CD14-positive monocyte (primary cell): ENCODE measurements around the gene CTNNA3. TPM values are rescaled to one million over a fixed set of nuclear protein-coding genes. Genes with fewer than 3 reads are reported as not detected.

Source experiments
- DNase-seq, 3 donors: peaks; one replicate each; pipeline ENCODE4 v3.0.0-alpha.2; 2011 to 2022
- H2AFZ ChIP-seq: 2 replicates; pipeline ENCODE4 v1.6.0; 2012; ENCODE audit warnings: mild to moderate bottlenecking, low read depth, low read length, inconsistent platforms; ENCODE audit not compliant: insufficient read depth, poor library complexity, severe bottlenecking
- H3K27ac ChIP-seq, 2 donors: 1 replicate in 1 of 2; 2 replicates in 1 of 2; pipeline ENCODE4 v1.5.1; 2012 to 2013; ENCODE audit warnings: low read length in 2 of 2, control low read depth in 1 of 2, inconsistent platforms in 1 of 2, low read depth in 1 of 2, mild to moderate bottlenecking in 1 of 2
- H3K27me3 ChIP-seq, 2 donors: one replicate each; pipeline versions ENCODE4 v1.6.0 to v1.6.1; 2011 to 2013; ENCODE audit warnings: low read length in 2 of 2; ENCODE audit not compliant: control insufficient read depth in 2 of 2, insufficient read depth in 2 of 2
- H3K36me3 ChIP-seq, 2 donors: replicated peaks in 1 of 2; 1 replicate in 1 of 2; 2 replicates in 1 of 2; pipeline versions ENCODE4 v1.5.1 to v1.6.1; 2012 to 2013; ENCODE audit warnings: low read length in 2 of 2, control low read depth in 1 of 2, inconsistent platforms in 1 of 2, mild to moderate bottlenecking in 1 of 2; ENCODE audit not compliant: insufficient read depth in 2 of 2, control insufficient read depth in 1 of 2
- H3K4me1 ChIP-seq, 2 donors: 1 replicate in 1 of 2; 2 replicates in 1 of 2; pipeline versions ENCODE4 v1.5.1 to v1.6.1; 2012 to 2013; ENCODE audit warnings: low read length in 2 of 2, control low read depth in 1 of 2, inconsistent platforms in 1 of 2, mild to moderate bottlenecking in 1 of 2, moderate library complexity in 1 of 2; ENCODE audit not compliant: insufficient read depth in 2 of 2, control insufficient read depth in 1 of 2
- H3K4me2 ChIP-seq: replicated peaks from 2 replicates; pipeline ENCODE3; 2012; ENCODE audit warnings: low read length, moderate library complexity, mild to moderate bottlenecking; ENCODE audit not compliant: poor library complexity, severe bottlenecking; ENCODE audit errors: extremely low read depth
- H3K4me3 ChIP-seq, 3 experiments: fragments of 200-600 bp in 1 of 3; sonication (generic) in 1 of 3; replicated peaks in 1 of 3; 1 replicate in 2 of 3; 2 replicates in 1 of 3; pipeline ENCODE4 v1.5.1; 2011 to 2013; ENCODE audit warnings: low read length in 3 of 3, mild to moderate bottlenecking in 3 of 3, control low read depth in 2 of 3, low read depth in 2 of 3, inconsistent platforms in 1 of 3, moderate library complexity in 1 of 3
- H3K79me2 ChIP-seq: 2 replicates; pipeline ENCODE4 v1.6.0; 2012; ENCODE audit warnings: mild to moderate bottlenecking, control low read depth, inconsistent platforms, low read length, moderate library complexity; ENCODE audit not compliant: insufficient read depth
- H3K9ac ChIP-seq: 2 replicates; pipeline ENCODE4 v1.6.0; 2017; ENCODE audit warnings: low read length, mild to moderate bottlenecking; ENCODE audit not compliant: insufficient read depth, poor library complexity, severe bottlenecking
- H3K9me3 ChIP-seq, 2 donors: replicated peaks in 1 of 2; 1 replicate in 1 of 2; 2 replicates in 1 of 2; pipeline versions ENCODE4 v1.5.1 to v1.6.1; 2012 to 2013; ENCODE audit warnings: low read length in 2 of 2, control low read depth in 1 of 2; ENCODE audit not compliant: control insufficient read depth in 1 of 2, insufficient read depth in 1 of 2
- H4K20me1 ChIP-seq: 2 replicates; pipeline ENCODE4 v1.6.0; 2012; ENCODE audit warnings: mild to moderate bottlenecking, low read length, control low read depth, moderate library complexity; ENCODE audit not compliant: insufficient read depth
- H3K27ac Mint-ChIP-seq, 7 donors: one replicate each; pipeline ENCODE4 v1.8.0; 2020; ENCODE audit warnings: mild to moderate bottlenecking in 7 of 7, mixed read lengths in 7 of 7, moderate library complexity in 6 of 7, inconsistent platforms in 2 of 7
- H3K27me3 Mint-ChIP-seq, 3 donors: one replicate each; pipeline ENCODE4 v1.8.0; 2021 to 2022; ENCODE audit warnings: low read depth in 3 of 3, mild to moderate bottlenecking in 3 of 3, mixed read lengths in 3 of 3, moderate library complexity in 3 of 3, inconsistent platforms in 1 of 3
- H3K36me3 Mint-ChIP-seq, 2 donors: one replicate each; pipeline ENCODE4 v1.8.0; 2020; ENCODE audit warnings: mixed read lengths in 2 of 2, inconsistent platforms in 1 of 2, mild to moderate bottlenecking in 1 of 2
- H3K4me1 Mint-ChIP-seq: one replicate; pipeline ENCODE4 v1.8.0; 2020; ENCODE audit warnings: mild to moderate bottlenecking, mixed read lengths
- H3K4me3 Mint-ChIP-seq, 2 donors: one replicate each; pipeline ENCODE4 v1.8.0; 2020; ENCODE audit warnings: mild to moderate bottlenecking in 2 of 2, mixed read lengths in 2 of 2, moderate library complexity in 1 of 2
- H3K9me3 Mint-ChIP-seq, 7 donors: one replicate each; pipeline ENCODE4 v1.8.0; 2020 to 2022; ENCODE audit warnings: mixed read lengths in 7 of 7, mild to moderate bottlenecking in 6 of 7, moderate library complexity in 6 of 7, inconsistent platforms in 2 of 7
- CTCF ChIP-seq: fragments of 200-600 bp; IDR thresholded peaks from one replicate; pipeline ENCODE4 v1.8.0; 2022; ENCODE audit warnings: antibody characterized with exemption, mild to moderate bottlenecking
- WGBS: methylation state at CpG from one replicate; pipeline ENCODE4 v1.1.5; 2013; ENCODE audit warnings: missing lambda C conversion rate; ENCODE audit not compliant: insufficient coverage; 5-methylcytosine and 5-hydroxymethylcytosine counted together
- intact Hi-C, 2 donors: fragments of 100-400 bp; cut with micrococcal nuclease; formaldehyde crosslinking; loops; one replicate each; pipeline versions ENCODE4 v1.15.0 to v1.15.1; 2023
- polyA plus RNA-seq, 3 donors: library from polyadenylated mRNA; depleted of rRNA in 1 of 3; unstranded in 2 of 3; stranded (reverse) in 1 of 3; fragments of 300-500 nt in 2 of 3; fragments of >200 nt in 1 of 3; fragmentation: Illumina TruSeq in 2 of 3; gene quantifications; 1 replicate in 2 of 3; 2 replicates in 1 of 3; pipeline ENCODE4 v1.2.3, GENCODE V29; 2012 to 2021

Gene CTNNA3
- polyA plus RNA-seq, 3 donors = not detected

GRCh38 chr10:67476201-67476600 lies 219.8 kb downstream of the CTNNA3 start:
- no peaks in the 10 kb centered on the region for H3K4me1 ChIP-seq
- H3K27ac Mint-ChIP-seq = no peak overlapping the region
- H3K4me1 Mint-ChIP-seq = no peaks in the 10 kb centered on the region
- no peak overlapping the region for H2AFZ ChIP-seq
- no peak overlapping the region for H3K4me3 ChIP-seq
- no peaks in the 10 kb centered on the region for H3K79me2 ChIP-seq
- no peaks in the 10 kb centered on the region for H3K36me3 Mint-ChIP-seq
- H3K36me3 ChIP-seq = no peaks in the 10 kb centered on the region
- no peak for TF ChIP-seq CTCF
- H4K20me1 ChIP-seq = no peaks in the 10 kb centered on the region
- H3K4me3 Mint-ChIP-seq = no peak overlapping the region
- peaks cover 10 to 13% of the 10 kb centered on the region in 2 donors for H3K9me3 ChIP-seq
- H3K4me2 ChIP-seq = no peak overlapping the region
- 100% methylated on average over 4 of the region's 4 CpGs for WGBS
- peaks cover 0 to 2% (median 0%) of the 10 kb centered on the region in 3 donors for H3K27me3 Mint-ChIP-seq
- H3K9ac ChIP-seq = no peak overlapping the region
- intact Hi-C loops = no loop called here
- no peaks in the 10 kb centered on the region for H3K27me3 ChIP-seq
- H3K27ac ChIP-seq = no peak overlapping the region
- DNase-seq = no peak
- H3K9me3 Mint-ChIP-seq = peaks cover 4 to 20% (median 15%) of the 10 kb centered on the region in 7 donors

DNA sequence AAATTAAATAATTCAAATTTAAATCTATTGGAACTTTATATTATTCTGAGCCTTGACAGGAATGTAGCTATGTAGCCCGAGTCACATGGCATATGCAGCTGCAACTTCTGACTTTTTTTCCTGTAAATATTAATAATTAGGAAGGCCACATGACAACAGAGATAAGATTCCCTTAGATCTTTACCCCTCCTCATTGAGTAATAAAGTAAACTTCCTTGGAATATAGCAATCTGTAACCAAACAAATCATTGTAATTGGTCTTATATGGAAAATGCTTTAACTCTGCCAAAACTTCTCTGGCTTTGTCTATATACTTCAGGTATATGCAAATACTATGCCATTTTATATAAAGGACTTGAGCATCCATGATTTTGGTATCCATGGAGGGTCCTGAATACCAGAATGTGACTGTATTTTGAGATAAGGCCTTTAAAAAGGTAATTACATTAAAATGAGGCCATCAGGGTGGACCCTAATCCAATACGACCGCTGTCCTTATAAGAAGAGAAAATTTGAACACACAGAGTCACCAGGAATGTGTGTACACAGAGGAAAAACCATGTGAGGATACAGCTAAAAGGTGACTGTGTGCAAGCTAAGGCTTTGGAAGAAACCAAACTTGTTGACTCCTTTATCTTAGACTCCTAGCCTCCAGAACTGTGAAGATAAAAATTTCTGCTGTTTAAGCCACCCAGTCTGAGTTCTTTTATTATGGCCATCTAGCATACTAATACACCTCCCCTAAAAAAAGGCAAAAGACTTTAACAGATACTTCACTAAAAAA lies 222.0 kb downstream of the CTNNA3 start:
- Histone ChIP-seq H3K27ac (no peak overlapping the region), H4K20me1 (no peaks in the 10 kb centered on the region), H3K79me2 (no peaks in the 10 kb centered on the region), H3K27me3 (no peaks in the 10 kb centered on the region), H3K4me3 (no peak overlapping the region), H3K4me2 (no peak overlapping the region), H3K9me3 (peaks cover 10 to 16% of the 10 kb centered on the region in 2 donors), H3K4me1 (no peaks in the 10 kb centered on the region), H3K36me3 (no peaks in the 10 kb centered on the region), H3K9ac (no peak overlapping the region), H2AFZ (no peak overlapping the region)
- TF ChIP-seq CTCF = no peak
- H3K27ac Mint-ChIP-seq = no peak overlapping the region
- H3K9me3 Mint-ChIP-seq = peaks cover 2 to 22% (median 11%) of the 10 kb centered on the region in 7 donors
- no peaks in the 10 kb centered on the region for H3K4me1 Mint-ChIP-seq
- H3K4me3 Mint-ChIP-seq = no peak overlapping the region
- 94% methylated on average over 2 of the region's 3 CpGs for WGBS
- H3K27me3 Mint-ChIP-seq = peaks cover 0 to 2% (median 0%) of the 10 kb centered on the region in 3 donors
- no peaks in the 10 kb centered on the region for H3K36me3 Mint-ChIP-seq
- intact Hi-C loops = no loop called here
- no peak for DNase-seq
